Stimulated activated CD4-positive, alpha-beta T cell treated with anti-CD3 and anti-CD28 coated beads, Interleukin-15, amount 100 ng/mL, for 1 hour (primary cell): ENCODE data around the gene WSCD2.

ENCODE experiments used
- DNase-seq, 2 donors: peaks; one replicate each; pipeline ENCODE4 v3.0.0-alpha.2; 2020; ENCODE audit warnings: low read depth in 1 of 2, low spot score in 1 of 2

Gene WSCD2

DNA sequence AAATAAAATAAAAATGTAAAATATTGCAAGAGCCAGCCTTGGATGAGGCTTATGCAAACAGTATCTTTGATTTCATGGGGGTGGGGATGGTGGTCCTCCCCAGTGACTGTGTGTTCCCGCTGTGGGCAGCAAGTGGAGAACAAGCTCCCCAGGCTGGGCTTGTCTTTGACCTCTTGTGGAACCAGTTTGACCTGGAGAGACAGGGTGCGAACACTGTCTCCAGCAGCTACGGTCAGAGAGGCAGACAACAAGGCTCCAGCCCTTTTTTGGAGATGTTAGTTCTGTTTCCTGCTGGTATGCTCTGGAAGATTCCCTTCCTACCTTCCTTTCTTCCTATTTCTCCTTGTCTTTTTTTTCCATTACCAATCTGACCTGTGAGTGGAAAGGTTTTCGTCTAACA is 21.8 kb upstream of the WSCD2 start:
- no peak for DNase-seq

- DNase-seq = no peak
Observed at GRCh38 chr12:108109504-108109903, 19.6 kb upstream of the WSCD2 start.

GRCh38 chr12:108109954-108110353 is 19.1 kb upstream of the WSCD2 start:
- no peak for DNase-seq

DNA sequence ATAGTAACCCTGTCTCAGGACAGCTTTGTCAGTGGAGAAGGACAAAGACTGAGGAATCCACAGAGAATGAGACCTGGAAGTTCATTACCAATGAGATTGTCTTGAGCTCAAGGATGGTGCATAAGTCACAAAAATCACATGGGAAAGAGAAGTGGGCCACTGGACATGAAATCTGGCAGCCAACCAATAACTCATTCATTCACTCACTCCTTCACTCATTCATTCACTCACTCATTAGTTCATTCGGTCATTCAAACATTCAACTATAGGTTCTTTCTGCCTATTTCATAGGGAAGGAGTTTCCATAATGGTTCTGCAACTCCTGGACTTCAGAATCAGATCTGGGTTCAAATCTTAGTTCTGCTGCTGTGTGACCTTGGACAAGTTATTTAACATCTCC is 18.2 kb upstream of the WSCD2 start:
- DNase-seq = no peak

DNA sequence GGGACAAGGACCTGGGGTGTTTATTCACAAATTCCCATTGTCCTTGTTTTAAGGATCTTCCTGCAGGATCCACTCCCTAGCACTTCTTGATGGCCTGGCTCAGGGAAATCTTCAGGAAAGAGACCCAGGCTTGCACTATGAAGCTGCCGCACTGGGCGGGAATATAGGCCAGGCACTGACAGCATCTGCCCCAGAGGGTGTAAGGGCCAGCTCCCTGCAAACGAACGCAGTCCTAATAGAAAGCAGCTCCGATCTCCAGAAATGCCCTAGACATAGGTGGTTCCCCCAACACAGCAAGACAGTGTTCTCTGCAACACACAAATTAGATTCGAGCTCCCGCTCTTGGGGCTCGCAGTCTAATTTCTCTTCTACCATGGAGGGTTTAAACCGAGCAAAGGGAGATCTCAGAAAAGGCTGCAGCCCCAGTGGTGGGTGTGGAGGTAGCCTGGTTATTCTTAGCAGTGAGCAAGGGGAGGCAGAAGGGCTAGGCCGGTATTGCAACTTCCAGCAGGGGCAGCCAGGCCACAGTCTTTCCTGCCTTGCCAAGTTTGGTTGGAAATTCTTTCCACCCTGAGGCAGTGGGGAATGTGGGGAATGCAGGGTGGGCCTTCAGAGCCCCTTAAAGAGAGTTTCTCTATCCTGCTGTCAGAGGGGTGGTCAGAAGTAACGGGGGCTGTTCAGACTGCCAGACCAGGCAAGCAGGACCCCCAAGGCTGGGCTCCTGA is 16.1 kb upstream of the WSCD2 start:
- DNase-seq = no peak

DNA sequence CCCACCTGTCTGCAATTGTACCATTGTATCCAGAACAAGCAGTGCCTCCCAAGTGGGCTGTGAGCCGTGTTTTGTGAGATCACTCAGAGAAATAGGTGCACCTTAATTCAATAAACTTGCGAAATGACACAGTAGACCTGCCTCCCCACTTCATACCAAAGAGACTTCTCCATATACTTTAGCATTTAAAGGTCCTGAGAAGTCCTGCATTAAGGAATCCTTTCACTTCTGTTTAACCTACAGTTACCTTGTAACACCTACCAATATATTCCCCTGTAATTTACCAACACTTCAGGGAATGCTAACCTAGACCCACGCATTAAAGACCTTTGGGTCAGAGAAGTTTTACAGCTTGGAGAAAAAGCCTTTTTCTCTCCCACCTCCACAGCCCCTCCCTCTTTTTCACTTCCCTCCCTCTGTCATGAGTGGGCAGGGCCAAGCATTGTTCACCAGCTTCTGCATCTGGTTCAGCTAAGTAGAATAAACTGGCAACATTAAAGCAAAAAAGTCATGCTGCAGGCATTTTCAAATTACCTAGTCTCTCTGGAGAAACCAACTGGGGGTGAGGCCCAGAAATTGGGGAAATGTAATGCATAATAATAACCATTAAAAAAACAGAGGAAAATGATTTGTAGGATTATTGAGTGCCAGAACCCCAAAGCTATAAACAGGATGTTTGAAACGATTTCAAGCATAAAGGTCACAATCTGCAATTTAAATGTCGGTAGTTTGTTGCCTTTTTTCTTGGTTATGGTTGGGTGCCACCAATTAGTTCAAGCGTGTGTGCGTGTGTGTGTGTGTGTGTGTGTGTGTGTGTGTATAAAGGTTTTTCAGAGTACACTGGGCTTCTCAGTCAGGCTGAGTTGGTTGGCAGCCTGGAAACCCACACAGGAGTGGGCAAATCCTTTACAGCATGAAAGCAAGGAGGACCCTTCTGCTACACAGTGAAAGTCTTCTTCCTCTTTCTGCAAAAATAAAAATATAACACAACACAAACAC is 13.7 kb upstream of the WSCD2 start:
- no peak for DNase-seq

- DNase-seq = no peak
Observed at GRCh38 chr12:108116254-108116653, 12.8 kb upstream of the WSCD2 start.

DNA sequence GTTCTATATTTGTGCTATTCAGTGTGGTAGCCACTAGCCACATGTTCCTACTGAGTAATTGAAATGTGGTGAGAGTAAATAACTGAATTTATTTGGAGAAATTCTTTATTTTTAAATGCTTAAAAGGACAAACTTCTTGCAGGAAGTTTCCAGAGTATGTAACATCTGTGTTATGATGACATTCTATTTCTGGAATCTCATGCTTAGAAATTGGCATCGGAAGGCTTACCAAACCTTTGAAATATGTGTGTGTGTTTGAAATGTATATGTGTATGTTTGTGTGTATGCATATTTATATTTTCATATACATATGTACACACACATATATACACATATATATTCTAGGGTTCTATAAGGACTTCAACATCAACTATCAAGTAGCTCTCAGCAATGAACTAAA is 12.4 kb upstream of the WSCD2 start:
- DNase-seq = no peak

GRCh38 chr12:108117163-108117849 is 11.8 kb upstream of the WSCD2 start:
- DNase-seq = no peak

DNA sequence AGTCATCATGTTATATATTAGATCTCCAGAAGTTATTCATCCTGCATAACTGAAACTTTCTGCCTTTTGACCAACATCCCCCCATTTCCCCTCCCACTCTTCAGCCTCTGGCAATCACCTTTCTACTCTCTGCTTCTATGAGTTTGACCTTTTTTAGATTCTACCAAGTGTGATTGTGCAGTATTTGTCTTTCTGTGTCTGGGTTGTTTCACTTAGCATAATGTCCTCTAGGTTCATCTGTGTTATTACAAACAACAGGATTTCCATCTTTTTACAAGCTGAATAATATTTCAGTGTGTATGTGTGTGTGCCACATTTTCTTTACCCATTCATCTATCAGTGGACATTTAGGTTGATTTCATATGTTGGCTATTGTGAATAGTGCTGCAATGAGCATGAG is 11.2 kb upstream of the WSCD2 start:
- DNase-seq = no peak

DNA sequence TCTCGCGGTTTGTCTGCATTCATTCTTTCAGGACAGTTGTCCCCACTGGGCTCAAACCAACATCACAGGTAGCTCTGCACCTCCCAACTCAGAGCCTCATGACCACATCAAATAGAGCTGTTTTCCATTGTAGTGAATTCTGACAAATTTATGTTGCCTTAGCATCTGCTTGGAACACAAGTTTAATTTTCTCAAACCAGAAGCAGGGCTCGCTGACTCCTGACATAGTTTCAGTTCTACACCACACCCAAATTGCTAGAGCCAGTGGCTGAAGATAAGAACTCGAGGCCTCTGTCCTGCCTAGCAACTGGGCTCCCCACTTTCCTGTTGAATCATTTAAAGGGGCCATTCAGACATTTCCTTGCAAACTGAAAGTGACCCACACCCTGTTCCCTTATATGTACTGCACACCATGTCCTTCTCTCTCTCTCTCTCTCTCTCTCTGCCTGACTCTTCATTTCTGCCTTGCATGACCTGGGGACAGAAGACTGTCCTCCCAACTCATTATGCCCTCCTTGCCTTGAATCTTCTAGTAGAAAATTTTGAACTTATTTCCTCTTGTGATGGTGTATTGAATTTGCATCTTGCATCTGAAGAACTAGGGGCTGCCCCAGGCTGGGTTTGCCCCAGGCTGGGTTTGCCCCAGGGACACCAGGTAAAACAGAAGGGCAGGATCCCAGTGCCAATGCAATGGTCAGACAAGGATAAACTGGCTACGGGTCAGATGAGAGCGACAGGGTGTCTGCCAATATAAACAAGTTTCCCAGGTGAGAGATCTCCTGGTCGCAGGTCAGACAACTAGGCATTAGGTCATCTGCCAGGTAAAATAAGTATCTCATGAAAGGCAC is 9.7 kb upstream of the WSCD2 start:
- DNase-seq = no peak

- DNase-seq = no peak
Observed at GRCh38 chr12:108119974-108120862, 8.9 kb upstream of the WSCD2 start.

DNA sequence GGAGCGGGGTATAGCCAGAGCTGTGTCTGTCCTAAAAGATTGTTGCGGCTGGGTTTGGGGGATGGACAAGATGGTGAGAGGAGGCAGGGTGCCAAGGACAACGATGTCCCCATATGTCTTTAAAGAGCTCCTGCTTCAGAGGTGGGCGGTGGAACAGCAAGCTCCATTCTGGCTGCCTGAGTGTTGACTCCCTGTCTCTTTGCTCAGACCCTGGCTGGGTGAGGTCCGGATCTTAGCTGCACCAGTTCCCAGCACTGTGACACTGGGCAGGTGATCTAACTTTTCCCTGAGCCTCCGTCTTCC is 8.3 kb upstream of the WSCD2 start:
- no peak for DNase-seq

GRCh38 chr12:108121320-108121719 is 7.8 kb upstream of the WSCD2 start:
- DNase-seq = no peak

- no peak for DNase-seq
Observed at GRCh38 chr12:108121728-108122471, 7.2 kb upstream of the WSCD2 start.

DNA sequence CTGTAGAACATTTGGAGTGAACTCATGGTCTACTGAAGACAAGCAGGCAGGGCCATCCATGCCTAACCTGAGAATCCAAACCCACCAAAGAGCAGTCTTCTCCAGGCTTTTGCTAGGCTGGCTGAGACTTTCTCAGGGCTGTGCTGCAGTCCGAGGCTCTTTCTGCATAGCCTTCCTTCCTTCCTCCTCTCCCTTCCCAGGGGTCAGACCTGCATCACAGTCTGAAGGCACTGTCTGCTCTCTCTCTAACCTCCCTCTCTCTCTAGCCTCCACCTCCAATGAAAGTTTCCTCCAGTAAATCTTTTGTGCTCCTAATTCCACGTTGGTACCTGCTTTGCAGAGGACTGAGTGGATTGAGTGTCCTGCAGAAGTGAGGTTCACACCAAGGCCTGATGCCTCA is 6.4 kb upstream of the WSCD2 start:
- no peak for DNase-seq

DNA sequence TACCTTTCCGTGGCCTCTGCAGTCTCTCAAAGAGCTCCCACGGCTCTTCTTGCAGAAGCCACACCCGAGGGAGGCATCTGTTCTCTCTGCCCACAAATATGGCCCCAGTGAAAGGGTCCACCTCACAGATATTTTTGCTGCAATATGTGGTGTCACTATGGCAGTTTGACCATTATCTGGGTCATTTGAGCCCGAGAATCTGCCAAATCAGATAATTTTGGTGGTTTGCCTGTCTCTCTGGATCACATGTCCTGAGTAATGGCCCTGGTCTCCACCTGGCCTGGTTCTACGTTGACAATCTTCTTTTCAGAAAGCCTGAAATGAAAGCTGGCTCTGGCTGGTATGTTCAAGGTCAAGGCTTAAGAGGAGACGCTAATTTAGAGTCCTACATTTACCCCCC is 5.7 kb upstream of the WSCD2 start:
- DNase-seq = no peak

GRCh38 chr12:108125073-108125472 is 4.0 kb upstream of the WSCD2 start:
- no peak for DNase-seq

- no peak for DNase-seq
Observed at GRCh38 chr12:108126212-108126611, 2.9 kb upstream of the WSCD2 start.
